ENCODE results near the gene SURF4. TPM values are rescaled to one million over a fixed set of nuclear protein-coding genes. Genes with fewer than 3 reads are reported as not detected.

The SURF4 gene
- total RNA-seq, 1 experiment from 2014 or later, result 134 TPM

DNA sequence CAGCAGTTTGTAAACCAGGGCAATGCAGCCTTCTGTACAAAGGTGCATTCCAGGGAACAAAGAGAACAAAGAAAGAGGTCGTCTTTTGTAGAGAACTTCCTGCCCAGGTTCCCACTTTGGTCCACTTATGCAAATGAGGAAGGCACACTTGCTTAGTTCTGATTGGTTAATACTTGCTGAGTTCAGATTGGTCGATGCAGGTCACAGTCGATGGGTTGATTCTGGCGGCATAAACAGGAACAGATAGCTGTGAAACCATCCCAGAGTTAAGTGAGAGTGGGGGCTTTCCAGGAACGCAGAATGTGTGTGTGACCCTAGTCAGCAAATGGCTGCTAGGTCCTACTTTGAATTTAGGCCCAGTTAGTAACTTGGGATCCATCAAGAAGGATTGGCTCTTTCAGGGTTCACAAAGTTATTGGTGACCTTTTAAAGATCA is 44.5 kb upstream of the SURF4 start:
- Histone ChIP-seq H3K4me2 (ENCODE audit: low read length) (no peak overlapping the region), H3K4me3 (replicated peaks in 1 of 2; ENCODE audit: low read depth in 1 of 2, low read length in 2 of 2) (no peak overlapping the region), H3K27me3 (ENCODE audit: insufficient read depth, low read length) (no peaks in the 10 kb centered on the region), H4K20me1 (ENCODE audit: insufficient read depth) (no peaks in the 10 kb centered on the region), H3K9ac (ENCODE audit: low read length) (no peak overlapping the region), H3K79me2 (ENCODE audit: insufficient read depth, low read length) (peaks cover 24% of the 10 kb centered on the region), H3K4me1 (ENCODE audit: control insufficient read depth in 1 of 2, insufficient read depth in 2 of 2, low read length in 2 of 2) (peaks cover 7 to 28% of the 10 kb centered on the region in 2 experiments; a peak in 3 of 4 replicates), H3K36me3 (ENCODE audit: control insufficient read depth in 1 of 2, insufficient read depth in 2 of 2, low read length in 2 of 2) (peaks cover 2 to 13% of the 10 kb centered on the region in 2 experiments; a peak in 2 of 4 replicates), H3K27ac (ENCODE audit: low read depth, low read length) (no peak overlapping the region), H2AFZ (ENCODE audit: low read depth, low read length, poor library complexity, severe bottlenecking) (no peak overlapping the region), H3K9me3 (ENCODE audit: control insufficient read depth in 1 of 2, insufficient read depth in 1 of 2, low read depth in 1 of 2, low read length in 2 of 2) (no peaks in the 10 kb centered on the region), H3K9me2 (ENCODE audit: insufficient read depth) (no peaks in the 10 kb centered on the region)
- TF ChIP-seq, protein P1, sequence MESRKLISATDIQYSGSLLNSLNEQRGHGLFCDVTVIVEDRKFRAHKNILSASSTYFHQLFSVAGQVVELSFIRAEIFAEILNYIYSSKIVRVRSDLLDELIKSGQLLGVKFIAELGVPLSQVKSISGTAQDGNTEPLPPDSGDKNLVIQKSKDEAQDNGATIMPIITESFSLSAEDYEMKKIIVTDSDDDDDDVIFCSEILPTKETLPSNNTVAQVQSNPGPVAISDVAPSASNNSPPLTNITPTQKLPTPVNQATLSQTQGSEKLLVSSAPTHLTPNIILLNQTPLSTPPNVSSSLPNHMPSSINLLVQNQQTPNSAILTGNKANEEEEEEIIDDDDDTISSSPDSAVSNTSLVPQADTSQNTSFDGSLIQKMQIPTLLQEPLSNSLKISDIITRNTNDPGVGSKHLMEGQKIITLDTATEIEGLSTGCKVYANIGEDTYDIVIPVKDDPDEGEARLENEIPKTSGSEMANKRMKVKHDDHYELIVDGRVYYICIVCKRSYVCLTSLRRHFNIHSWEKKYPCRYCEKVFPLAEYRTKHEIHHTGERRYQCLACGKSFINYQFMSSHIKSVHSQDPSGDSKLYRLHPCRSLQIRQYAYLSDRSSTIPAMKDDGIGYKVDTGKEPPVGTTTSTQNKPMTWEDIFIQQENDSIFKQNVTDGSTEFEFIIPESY (IDR thresholded peaks at IDR 0.05; ENCODE audit: extremely low read depth, insufficient replicate concordance, low read length), result no peak
- no peak for TF ChIP-seq JUND (IDR thresholded peaks at IDR 0.05)
- TF ChIP-seq, protein P2, sequence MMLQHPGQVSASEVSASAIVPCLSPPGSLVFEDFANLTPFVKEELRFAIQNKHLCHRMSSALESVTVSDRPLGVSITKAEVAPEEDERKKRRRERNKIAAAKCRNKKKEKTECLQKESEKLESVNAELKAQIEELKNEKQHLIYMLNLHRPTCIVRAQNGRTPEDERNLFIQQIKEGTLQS (IDR thresholded peaks at IDR 0.05), result no peak
- no peak for TF ChIP-seq ZFX (IDR thresholded peaks at IDR 0.05)
- no peak for TF ChIP-seq CBX3 (IDR thresholded peaks at IDR 0.05; ENCODE audit: low read depth)
- TF ChIP-seq RAD21 (IDR thresholded peaks at IDR 0.05; ENCODE audit: low read depth), result no peak
- no peak for TF ChIP-seq FOSL1 (IDR thresholded peaks at IDR 0.05; ENCODE audit: low read depth)
- no peak for TF ChIP-seq POLR2AphosphoS5 (IDR thresholded peaks at IDR 0.05; ENCODE audit: low read depth, low read length)
- TF ChIP-seq, protein P3, sequence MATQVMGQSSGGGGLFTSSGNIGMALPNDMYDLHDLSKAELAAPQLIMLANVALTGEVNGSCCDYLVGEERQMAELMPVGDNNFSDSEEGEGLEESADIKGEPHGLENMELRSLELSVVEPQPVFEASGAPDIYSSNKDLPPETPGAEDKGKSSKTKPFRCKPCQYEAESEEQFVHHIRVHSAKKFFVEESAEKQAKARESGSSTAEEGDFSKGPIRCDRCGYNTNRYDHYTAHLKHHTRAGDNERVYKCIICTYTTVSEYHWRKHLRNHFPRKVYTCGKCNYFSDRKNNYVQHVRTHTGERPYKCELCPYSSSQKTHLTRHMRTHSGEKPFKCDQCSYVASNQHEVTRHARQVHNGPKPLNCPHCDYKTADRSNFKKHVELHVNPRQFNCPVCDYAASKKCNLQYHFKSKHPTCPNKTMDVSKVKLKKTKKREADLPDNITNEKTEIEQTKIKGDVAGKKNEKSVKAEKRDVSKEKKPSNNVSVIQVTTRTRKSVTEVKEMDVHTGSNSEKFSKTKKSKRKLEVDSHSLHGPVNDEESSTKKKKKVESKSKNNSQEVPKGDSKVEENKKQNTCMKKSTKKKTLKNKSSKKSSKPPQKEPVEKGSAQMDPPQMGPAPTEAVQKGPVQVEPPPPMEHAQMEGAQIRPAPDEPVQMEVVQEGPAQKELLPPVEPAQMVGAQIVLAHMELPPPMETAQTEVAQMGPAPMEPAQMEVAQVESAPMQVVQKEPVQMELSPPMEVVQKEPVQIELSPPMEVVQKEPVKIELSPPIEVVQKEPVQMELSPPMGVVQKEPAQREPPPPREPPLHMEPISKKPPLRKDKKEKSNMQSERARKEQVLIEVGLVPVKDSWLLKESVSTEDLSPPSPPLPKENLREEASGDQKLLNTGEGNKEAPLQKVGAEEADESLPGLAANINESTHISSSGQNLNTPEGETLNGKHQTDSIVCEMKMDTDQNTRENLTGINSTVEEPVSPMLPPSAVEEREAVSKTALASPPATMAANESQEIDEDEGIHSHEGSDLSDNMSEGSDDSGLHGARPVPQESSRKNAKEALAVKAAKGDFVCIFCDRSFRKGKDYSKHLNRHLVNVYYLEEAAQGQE (IDR thresholded peaks at IDR 0.05; ENCODE audit: low read depth), result no peak
- no peak for TF ChIP-seq TCF7L2 (IDR thresholded peaks at IDR 0.05; ENCODE audit: borderline replicate concordance, extremely low read depth, insufficient read depth, insufficient read length)
- TF ChIP-seq, protein P4, sequence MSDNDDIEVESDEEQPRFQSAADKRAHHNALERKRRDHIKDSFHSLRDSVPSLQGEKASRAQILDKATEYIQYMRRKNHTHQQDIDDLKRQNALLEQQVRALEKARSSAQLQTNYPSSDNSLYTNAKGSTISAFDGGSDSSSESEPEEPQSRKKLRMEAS (IDR thresholded peaks at IDR 0.05), result no peak
- TF ChIP-seq YY1 (IDR thresholded peaks at IDR 0.05; ENCODE audit: extremely low read depth, insufficient replicate concordance, low read depth, low read length), result no peak
- TF ChIP-seq ZNF274 (IDR thresholded peaks at IDR 0.05; ENCODE audit: low read depth, low read length), result no peak
- TF ChIP-seq EGR1 (IDR thresholded peaks at IDR 0.05; ENCODE audit: low read depth), result no peak
- TF ChIP-seq POLR2A (IDR thresholded peaks at IDR 0.05; ENCODE audit: borderline replicate concordance, extremely low read depth, insufficient read depth, insufficient read length), result no peak
- TF ChIP-seq, protein P5, sequence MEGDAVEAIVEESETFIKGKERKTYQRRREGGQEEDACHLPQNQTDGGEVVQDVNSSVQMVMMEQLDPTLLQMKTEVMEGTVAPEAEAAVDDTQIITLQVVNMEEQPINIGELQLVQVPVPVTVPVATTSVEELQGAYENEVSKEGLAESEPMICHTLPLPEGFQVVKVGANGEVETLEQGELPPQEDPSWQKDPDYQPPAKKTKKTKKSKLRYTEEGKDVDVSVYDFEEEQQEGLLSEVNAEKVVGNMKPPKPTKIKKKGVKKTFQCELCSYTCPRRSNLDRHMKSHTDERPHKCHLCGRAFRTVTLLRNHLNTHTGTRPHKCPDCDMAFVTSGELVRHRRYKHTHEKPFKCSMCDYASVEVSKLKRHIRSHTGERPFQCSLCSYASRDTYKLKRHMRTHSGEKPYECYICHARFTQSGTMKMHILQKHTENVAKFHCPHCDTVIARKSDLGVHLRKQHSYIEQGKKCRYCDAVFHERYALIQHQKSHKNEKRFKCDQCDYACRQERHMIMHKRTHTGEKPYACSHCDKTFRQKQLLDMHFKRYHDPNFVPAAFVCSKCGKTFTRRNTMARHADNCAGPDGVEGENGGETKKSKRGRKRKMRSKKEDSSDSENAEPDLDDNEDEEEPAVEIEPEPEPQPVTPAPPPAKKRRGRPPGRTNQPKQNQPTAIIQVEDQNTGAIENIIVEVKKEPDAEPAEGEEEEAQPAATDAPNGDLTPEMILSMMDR (IDR thresholded peaks at IDR 0.05 in 2 of 3, conservative IDR thresholded peaks at IDR 0.05 in 1 of 3; ENCODE audit: borderline replicate concordance in 1 of 3, insufficient read depth in 1 of 3, low read depth in 2 of 3, low read length in 2 of 3), result no peak
- no peak for TF ChIP-seq ELF1 (IDR thresholded peaks at IDR 0.05; ENCODE audit: borderline replicate concordance, low read depth)
- no peak for TF ChIP-seq SP1 (IDR thresholded peaks at IDR 0.05; ENCODE audit: low read depth)
- intact Hi-C loops (cut with micrococcal nuclease), result no loop called here
- RAD21 ChIA-PET (ENCODE audit: low non-redundant PET in 1 of 2, low total read pairs in 2 of 2, uncharacterized antibody in 2 of 2, unreplicated experiment in 2 of 2), result no interaction called here
- CTCF ChIA-PET, result no interaction called here
- no TSS peak for BruUV-seq (replicated peaks)
- POLR2A ChIA-PET, result no interaction called here
- no peak for ATAC-seq
- no peak for DNase-seq (ENCODE audit: low read depth, low spot score)

All from HCT116 (cell line).